ENCODE results near the gene TRPV4. TPM values are rescaled to one million over a fixed set of nuclear protein-coding genes. Genes with fewer than 3 reads are reported as not detected.

The TRPV4 gene
- total RNA-seq, 2 donors from 2014 or later: 2.0 to 5.7 TPM

- Histone ChIP-seq H3K36me3 (no peaks in the 10 kb centered on the region), H3K4me1 (ENCODE audit: control insufficient read depth in 1 of 2, low read depth in 2 of 2) (no peaks in the 10 kb centered on the region), H3K9me3 (peaks cover 6% of the 10 kb centered on the region), H3K27me3 (replicated peaks; ENCODE audit: insufficient read depth) (no peaks in the 10 kb centered on the region), H3K27ac (no peak overlapping the region), H3K4me3 (no peak overlapping the region)
- TF ChIP-seq, protein P1, sequence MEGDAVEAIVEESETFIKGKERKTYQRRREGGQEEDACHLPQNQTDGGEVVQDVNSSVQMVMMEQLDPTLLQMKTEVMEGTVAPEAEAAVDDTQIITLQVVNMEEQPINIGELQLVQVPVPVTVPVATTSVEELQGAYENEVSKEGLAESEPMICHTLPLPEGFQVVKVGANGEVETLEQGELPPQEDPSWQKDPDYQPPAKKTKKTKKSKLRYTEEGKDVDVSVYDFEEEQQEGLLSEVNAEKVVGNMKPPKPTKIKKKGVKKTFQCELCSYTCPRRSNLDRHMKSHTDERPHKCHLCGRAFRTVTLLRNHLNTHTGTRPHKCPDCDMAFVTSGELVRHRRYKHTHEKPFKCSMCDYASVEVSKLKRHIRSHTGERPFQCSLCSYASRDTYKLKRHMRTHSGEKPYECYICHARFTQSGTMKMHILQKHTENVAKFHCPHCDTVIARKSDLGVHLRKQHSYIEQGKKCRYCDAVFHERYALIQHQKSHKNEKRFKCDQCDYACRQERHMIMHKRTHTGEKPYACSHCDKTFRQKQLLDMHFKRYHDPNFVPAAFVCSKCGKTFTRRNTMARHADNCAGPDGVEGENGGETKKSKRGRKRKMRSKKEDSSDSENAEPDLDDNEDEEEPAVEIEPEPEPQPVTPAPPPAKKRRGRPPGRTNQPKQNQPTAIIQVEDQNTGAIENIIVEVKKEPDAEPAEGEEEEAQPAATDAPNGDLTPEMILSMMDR (IDR thresholded peaks at IDR 0.05): no peak
- ATAC-seq (ENCODE audit: insufficient number of reproducible peaks, low FRiP score, low read depth) (no peak), DNase-seq (ENCODE audit: low spot score) (no peak)
Observed at GRCh38 chr12:109764123-109764522, 69.1 kb downstream of the TRPV4 start.

DNA sequence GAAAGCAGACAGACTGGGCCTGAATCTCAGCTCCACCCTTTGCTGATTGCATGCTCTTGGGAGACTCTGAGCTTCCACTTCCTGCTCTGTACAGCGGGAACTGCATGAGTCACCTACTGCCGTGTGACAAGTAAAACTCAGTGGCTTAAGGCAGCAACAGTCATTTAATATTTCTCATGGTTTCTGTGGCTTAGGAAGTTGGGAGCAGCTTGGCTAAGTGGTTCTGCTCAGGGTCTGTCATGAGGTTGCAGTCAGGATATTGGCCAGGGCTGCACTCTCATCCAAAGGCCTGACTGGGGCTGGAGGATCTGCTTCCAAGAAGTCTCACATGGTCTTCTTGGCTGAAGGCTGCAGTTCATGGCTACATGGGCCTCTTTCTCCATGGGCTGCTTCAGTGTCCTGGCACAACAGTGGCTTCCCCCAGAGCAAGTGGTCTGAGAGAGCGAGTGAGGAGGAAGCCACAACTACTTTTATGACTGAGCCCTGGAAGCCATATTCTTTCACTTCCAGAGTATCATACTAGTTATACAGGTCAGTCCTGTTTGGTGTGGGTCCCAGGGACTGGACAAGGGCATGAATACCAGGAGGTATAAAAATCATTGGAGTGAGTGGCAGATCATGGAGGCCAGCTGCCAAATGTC is 69.9 kb downstream of the TRPV4 start:
- Histone ChIP-seq H3K4me3 (no peak overlapping the region), H3K27me3 (replicated peaks; ENCODE audit: insufficient read depth) (no peaks in the 10 kb centered on the region), H3K36me3 (no peaks in the 10 kb centered on the region), H3K9me3 (peaks cover 6% of the 10 kb centered on the region), H3K4me1 (ENCODE audit: control insufficient read depth in 1 of 2, low read depth in 2 of 2) (no peaks in the 10 kb centered on the region), H3K27ac (no peak overlapping the region)
- no peak for ATAC-seq (ENCODE audit: insufficient number of reproducible peaks, low FRiP score, low read depth)
- no peak for DNase-seq (ENCODE audit: low spot score)
- TF ChIP-seq, protein P1 (IDR thresholded peaks at IDR 0.05): no peak

GRCh38 chr12:109762673-109763191 is 70.5 kb downstream of the TRPV4 start:
- no peak for ATAC-seq (ENCODE audit: insufficient number of reproducible peaks, low FRiP score, low read depth)
- DNase-seq (ENCODE audit: low spot score): no peak
- no peaks in the 10 kb centered on the region for H3K4me1 ChIP-seq (ENCODE audit: control insufficient read depth in 1 of 2, low read depth in 2 of 2)

GRCh38 chr12:109762071-109762672 is 71.0 kb downstream of the TRPV4 start:
- Histone ChIP-seq H3K27ac (no peak overlapping the region), H3K4me1 (ENCODE audit: control insufficient read depth in 1 of 2, low read depth in 2 of 2) (no peaks in the 10 kb centered on the region), H3K27me3 (replicated peaks; ENCODE audit: insufficient read depth) (no peaks in the 10 kb centered on the region), H3K36me3 (no peaks in the 10 kb centered on the region), H3K4me3 (no peak overlapping the region), H3K9me3 (peaks cover 7% of the 10 kb centered on the region)
- ATAC-seq (ENCODE audit: insufficient number of reproducible peaks, low FRiP score, low read depth) (no peak), DNase-seq (ENCODE audit: low spot score) (no peak)
- TF ChIP-seq, protein P1 (IDR thresholded peaks at IDR 0.05): no peak

More at GRCh38 chr12:109762673-109763191, 70.5 kb downstream of the TRPV4 start:
- Histone ChIP-seq H3K27ac (no peak overlapping the region), H3K4me3 (no peak overlapping the region), H3K36me3 (no peaks in the 10 kb centered on the region), H3K27me3 (replicated peaks; ENCODE audit: insufficient read depth) (no peaks in the 10 kb centered on the region), H3K9me3 (peaks cover 6% of the 10 kb centered on the region)
- TF ChIP-seq, protein P1 (IDR thresholded peaks at IDR 0.05): no peak
